DOHH2 (cell line): ENCODE results near the gene SPACA9.

ENCODE experiments used
- H3F3A ChIP-seq: fragments of 200-600 bp; sonication (generic), shearing (Covaris generic); 2 replicates; pipeline ENCODE4 v1.6.0; 2016; ENCODE audit warnings: antibody characterized with exemption, mild to moderate bottlenecking; ENCODE audit not compliant: control insufficient read depth, insufficient read depth
- H3K27ac ChIP-seq: fragments of 200-600 bp; sonication (generic); 2 replicates; pipeline ENCODE4 v1.5.1; 2014; ENCODE audit warnings: low read depth, mild to moderate bottlenecking, low read length, moderate library complexity
- H3K27me3 ChIP-seq: fragments of 200-600 bp; sonication (generic); 2 replicates; pipeline ENCODE4 v1.6.1; 2014; ENCODE audit warnings: mild to moderate bottlenecking, low read length, mixed read lengths; ENCODE audit not compliant: control insufficient read depth
- H3K36me3 ChIP-seq: fragments of 200-600 bp; sonication (generic); 2 replicates; pipeline ENCODE4 v1.6.1; 2014; ENCODE audit warnings: mild to moderate bottlenecking, low read length, moderate library complexity, mixed read lengths; ENCODE audit not compliant: control insufficient read depth
- H3K4me1 ChIP-seq: fragments of 200-600 bp; sonication (generic); 2 replicates; pipeline ENCODE4 v1.6.1; 2014; ENCODE audit warnings: mild to moderate bottlenecking, low read length, mixed read lengths; ENCODE audit not compliant: control insufficient read depth
- H3K4me2 ChIP-seq: fragments of 200-600 bp; sonication (generic); 2 replicates; pipeline ENCODE4 v1.6.0; 2014; ENCODE audit warnings: mild to moderate bottlenecking, low read length, moderate library complexity
- H3K4me3 ChIP-seq: fragments of 200-600 bp; sonication (generic); 2 replicates; pipeline ENCODE4 v1.5.1; 2014; ENCODE audit warnings: mild to moderate bottlenecking, low read length, mixed read lengths
- H3K79me2 ChIP-seq: fragments of 200-600 bp; sonication (generic); 2 replicates; pipeline ENCODE4 v1.6.1; 2014; ENCODE audit warnings: mild to moderate bottlenecking, low read length, mixed read lengths; ENCODE audit not compliant: control insufficient read depth
- H3K9me2 ChIP-seq: fragments of 200-600 bp; sonication (generic); replicated peaks from 2 replicates; pipeline ENCODE4 v1.6.1; 2014; ENCODE audit warnings: mild to moderate bottlenecking, low read length, mixed read lengths; ENCODE audit not compliant: control insufficient read depth
- H3K9me3 ChIP-seq: fragments of 200-600 bp; sonication (generic); 2 replicates; pipeline ENCODE4 v1.6.1; 2014; ENCODE audit warnings: antibody characterized with exemption, low read length, mixed read lengths; ENCODE audit not compliant: control insufficient read depth, insufficient read depth
- H4K20me1 ChIP-seq: fragments of 200-600 bp; sonication (generic); 2 replicates; pipeline ENCODE4 v1.6.0; 2014; ENCODE audit warnings: low read depth, mild to moderate bottlenecking, antibody characterized with exemption, low read length, moderate library complexity; ENCODE audit not compliant: control insufficient read depth, insufficient read depth
- EZH2phosphoT487 ChIP-seq: fragments of 200-600 bp; sonication (generic); IDR thresholded peaks from 2 replicates; pipeline ENCODE4 v1.6.1; 2017; ENCODE audit warnings: borderline replicate concordance, mild to moderate bottlenecking, antibody characterized with exemption, low read length, moderate library complexity, mixed read lengths
- TF ChIP-seq, protein P1 (sequence below): fragments of 200-600 bp; sonication (generic); IDR thresholded peaks from one replicate; pipeline ENCODE4 v1.5.1; 2014; ENCODE audit warnings: antibody characterized with exemption, mild to moderate bottlenecking, low read depth, low read length; ENCODE audit not compliant: poor library complexity, severe bottlenecking

The SPACA9 gene

DNA sequence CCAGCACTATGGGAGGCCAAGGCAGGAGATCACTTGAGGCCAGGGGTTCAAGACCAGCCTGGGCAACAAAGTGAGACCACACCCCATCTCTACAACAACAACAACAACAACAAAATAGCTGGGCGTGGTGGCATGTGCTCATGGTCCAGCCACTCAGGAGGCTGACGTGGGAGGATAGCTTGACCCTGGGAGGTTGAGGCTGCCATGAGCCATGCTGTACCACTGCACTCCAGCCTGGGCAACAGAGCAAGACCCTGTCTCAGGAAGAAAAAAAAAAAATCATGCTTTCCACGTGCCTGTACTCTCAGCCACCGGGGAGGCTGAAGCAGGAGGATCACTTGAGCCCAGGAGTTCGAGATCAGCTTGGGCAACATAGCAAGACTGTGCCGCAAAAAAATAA is 36.2 kb downstream of the SPACA9 start:
- Histone ChIP-seq H3F3A (no peaks in the 10 kb centered on the region), H3K36me3 (peaks cover 75% of the 10 kb centered on the region), H3K4me3 (no peak overlapping the region), H3K4me1 (no peaks in the 10 kb centered on the region), H3K27me3 (no peaks in the 10 kb centered on the region), H3K9me3 (no peaks in the 10 kb centered on the region), H3K79me2 (no peaks in the 10 kb centered on the region), H3K9me2 (no peaks in the 10 kb centered on the region), H4K20me1 (no peaks in the 10 kb centered on the region), H3K27ac (no peak overlapping the region), H3K4me2 (no peak overlapping the region)
- no peak for TF ChIP-seq EZH2phosphoT487
- TF ChIP-seq, protein P1, sequence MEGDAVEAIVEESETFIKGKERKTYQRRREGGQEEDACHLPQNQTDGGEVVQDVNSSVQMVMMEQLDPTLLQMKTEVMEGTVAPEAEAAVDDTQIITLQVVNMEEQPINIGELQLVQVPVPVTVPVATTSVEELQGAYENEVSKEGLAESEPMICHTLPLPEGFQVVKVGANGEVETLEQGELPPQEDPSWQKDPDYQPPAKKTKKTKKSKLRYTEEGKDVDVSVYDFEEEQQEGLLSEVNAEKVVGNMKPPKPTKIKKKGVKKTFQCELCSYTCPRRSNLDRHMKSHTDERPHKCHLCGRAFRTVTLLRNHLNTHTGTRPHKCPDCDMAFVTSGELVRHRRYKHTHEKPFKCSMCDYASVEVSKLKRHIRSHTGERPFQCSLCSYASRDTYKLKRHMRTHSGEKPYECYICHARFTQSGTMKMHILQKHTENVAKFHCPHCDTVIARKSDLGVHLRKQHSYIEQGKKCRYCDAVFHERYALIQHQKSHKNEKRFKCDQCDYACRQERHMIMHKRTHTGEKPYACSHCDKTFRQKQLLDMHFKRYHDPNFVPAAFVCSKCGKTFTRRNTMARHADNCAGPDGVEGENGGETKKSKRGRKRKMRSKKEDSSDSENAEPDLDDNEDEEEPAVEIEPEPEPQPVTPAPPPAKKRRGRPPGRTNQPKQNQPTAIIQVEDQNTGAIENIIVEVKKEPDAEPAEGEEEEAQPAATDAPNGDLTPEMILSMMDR = no peak

DNA sequence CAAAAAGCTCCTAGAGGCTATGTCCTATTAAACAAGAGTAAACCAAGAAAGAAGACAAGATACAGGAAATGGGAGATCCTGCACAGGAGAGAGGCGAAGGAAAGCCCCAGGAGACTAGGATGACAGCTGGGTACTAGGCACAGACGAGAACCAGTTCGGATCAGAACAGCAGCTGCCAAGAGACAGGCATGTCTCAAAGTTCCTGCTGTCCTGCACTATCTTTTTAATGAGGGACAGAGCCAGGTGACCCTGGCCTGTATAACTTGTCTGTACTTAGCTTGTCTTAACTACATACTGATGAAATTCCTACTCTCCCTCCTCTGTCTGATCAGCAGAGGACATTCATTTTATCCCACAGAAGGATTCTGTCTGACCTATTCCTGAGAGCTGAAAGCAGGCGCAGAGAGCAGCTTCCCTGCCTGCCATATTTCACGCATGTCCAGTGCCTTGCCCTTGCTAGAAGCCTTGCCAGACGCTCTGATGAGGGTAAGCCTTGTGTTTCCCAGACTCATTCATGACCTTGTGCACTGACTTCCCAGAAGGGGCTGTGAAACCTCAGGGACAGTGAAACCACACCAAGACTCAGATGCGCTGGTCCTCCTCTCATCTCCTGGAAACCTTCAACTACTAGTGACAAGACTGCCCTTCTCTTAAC is 41.0 kb downstream of the SPACA9 start:
- no peak overlapping the region for H3K4me3 ChIP-seq
- TF ChIP-seq EZH2phosphoT487 = no peak
- TF ChIP-seq, protein P1 = no peak
- H3K79me2 ChIP-seq = no peaks in the 10 kb centered on the region
- H4K20me1 ChIP-seq = no peaks in the 10 kb centered on the region
- H3K27ac ChIP-seq = no peak overlapping the region
- no peaks in the 10 kb centered on the region for H3F3A ChIP-seq
- peaks cover 90% of the 10 kb centered on the region for H3K36me3 ChIP-seq
- H3K27me3 ChIP-seq = no peaks in the 10 kb centered on the region
- H3K4me2 ChIP-seq = no peak overlapping the region
- H3K4me1 ChIP-seq = no peaks in the 10 kb centered on the region
- H3K9me2 ChIP-seq = no peaks in the 10 kb centered on the region
- no peaks in the 10 kb centered on the region for H3K9me3 ChIP-seq

DNA sequence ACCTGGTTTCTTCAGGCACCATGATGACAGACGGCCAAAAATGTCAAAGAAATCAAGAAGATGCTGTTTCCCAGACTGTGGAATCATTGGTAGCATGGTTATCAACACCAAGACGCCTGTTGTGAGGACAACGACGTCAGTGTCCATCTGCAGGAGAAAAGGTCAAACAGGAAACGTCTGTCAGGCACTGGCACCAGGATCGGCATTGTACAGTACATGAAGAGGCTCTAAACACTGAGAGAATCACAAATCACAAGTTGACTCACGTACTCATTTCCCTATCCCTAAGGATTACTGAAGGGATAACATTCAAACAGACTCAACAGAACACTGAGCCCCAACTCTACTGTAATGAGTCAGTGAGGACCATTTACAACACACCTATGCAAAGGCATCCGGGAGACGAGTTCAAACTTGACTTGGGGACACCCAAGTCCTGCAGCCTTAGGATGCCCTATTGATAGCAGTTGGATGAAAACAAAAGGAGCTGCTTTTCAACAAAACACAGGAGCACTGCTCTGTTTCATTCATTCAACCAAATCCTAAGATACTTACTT is 44.7 kb downstream of the SPACA9 start:
- Histone ChIP-seq H3K79me2 (no peaks in the 10 kb centered on the region), H3K4me3 (no peak overlapping the region), H3K4me1 (no peaks in the 10 kb centered on the region), H4K20me1 (no peaks in the 10 kb centered on the region), H3K36me3 (peaks cover 86% of the 10 kb centered on the region), H3K27ac (no peak overlapping the region), H3K4me2 (no peak overlapping the region), H3F3A (no peaks in the 10 kb centered on the region), H3K9me2 (no peaks in the 10 kb centered on the region), H3K27me3 (no peaks in the 10 kb centered on the region), H3K9me3 (no peaks in the 10 kb centered on the region)
- TF ChIP-seq, protein P1 = no peak
- TF ChIP-seq EZH2phosphoT487 = no peak
